ENCODE results near the gene COPB2.

GRCh38 chr3:139323146-139323545 is 66.3 kb downstream of the COPB2 start:
- TF ChIP-seq CTCF (IDR thresholded peaks at IDR 0.05) (no peak), EZH2 (IDR thresholded peaks at IDR 0.05; ENCODE audit: borderline replicate concordance, insufficient read depth, low read depth, low read length, poor library complexity, severe bottlenecking) (no peak)

All from B cell (primary cell).